Choroid plexus epithelial cell (primary cell): Measurements from ENCODE around the gene TBC1D19.

Experiments used
- DNase-seq: peaks from one replicate; pipeline ENCODE4 v3.0.0-alpha.2; 2010; ENCODE audit warnings: low read depth
- H3K4me3 ChIP-seq: 2 replicates; pipeline ENCODE4 v1.5.1; 2011; ENCODE audit warnings: low read depth, mild to moderate bottlenecking, control low read depth, low read length, moderate library complexity
- CTCF ChIP-seq: conservative IDR thresholded peaks from 2 replicates; pipeline ENCODE4 v1.5.1; 2011; ENCODE audit warnings: low read depth, mild to moderate bottlenecking, control low read depth, inconsistent platforms, low read length, moderate library complexity

Gene TBC1D19

DNA sequence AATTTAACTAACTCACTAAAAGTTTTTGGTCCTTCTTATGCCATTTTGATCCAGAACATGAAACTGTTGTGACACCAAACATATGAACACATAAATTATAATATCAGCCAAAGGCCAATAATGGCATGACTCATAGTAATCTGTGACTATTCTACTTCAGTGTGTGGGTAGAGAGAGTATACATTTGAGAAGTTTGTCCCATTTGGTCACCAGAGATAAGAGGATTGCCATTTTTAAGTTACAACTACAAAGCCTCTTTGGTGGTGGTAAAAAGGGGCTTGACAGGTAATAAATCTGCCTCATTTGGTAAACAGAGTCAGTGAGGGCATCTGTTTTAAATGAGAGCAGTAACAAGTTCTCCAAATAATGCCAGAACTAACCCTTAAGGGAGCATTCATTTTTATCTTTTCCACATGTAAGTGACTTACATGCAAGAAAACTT lies 117.9 kb downstream of the TBC1D19 start:
- TF ChIP-seq CTCF: no peak
- no peak for DNase-seq
- no peak overlapping the region for H3K4me3 ChIP-seq

DNA sequence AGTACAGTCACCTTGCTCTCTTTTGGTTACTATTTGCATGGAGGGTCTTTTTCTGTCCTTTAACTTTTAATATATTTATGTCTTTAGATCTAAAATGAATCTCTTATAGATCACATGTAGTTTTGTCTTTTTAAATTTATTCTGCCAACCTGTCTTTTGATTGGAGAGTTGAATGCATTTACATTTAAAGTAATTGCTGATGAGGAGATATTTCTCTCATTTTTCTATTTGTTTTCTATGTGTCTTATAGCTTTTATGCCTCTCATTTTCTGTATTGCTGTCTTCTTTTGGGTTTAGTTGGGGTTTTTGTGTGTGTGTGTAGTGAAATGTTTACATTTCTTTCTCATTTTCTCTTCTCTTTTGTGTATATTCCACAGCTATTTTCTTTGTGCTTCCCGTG lies 123.5 kb downstream of the TBC1D19 start:
- TF ChIP-seq CTCF: no peak
- DNase-seq: no peak

GRCh38 chr4:26709246-26709645 lies 125.4 kb downstream of the TBC1D19 start:
- H3K4me3 ChIP-seq: no peak overlapping the region
- no peak for TF ChIP-seq CTCF

More for the DNA sequence above, 123.5 kb downstream of the TBC1D19 start:
- no peak overlapping the region for H3K4me3 ChIP-seq

GRCh38 chr4:26713563-26714151 lies 129.8 kb downstream of the TBC1D19 start:
- no peak overlapping the region for H3K4me3 ChIP-seq
- no peak for TF ChIP-seq CTCF
- DNase-seq: no peak

More at GRCh38 chr4:26709246-26709645, 125.4 kb downstream of the TBC1D19 start:
- no peak for DNase-seq

DNA sequence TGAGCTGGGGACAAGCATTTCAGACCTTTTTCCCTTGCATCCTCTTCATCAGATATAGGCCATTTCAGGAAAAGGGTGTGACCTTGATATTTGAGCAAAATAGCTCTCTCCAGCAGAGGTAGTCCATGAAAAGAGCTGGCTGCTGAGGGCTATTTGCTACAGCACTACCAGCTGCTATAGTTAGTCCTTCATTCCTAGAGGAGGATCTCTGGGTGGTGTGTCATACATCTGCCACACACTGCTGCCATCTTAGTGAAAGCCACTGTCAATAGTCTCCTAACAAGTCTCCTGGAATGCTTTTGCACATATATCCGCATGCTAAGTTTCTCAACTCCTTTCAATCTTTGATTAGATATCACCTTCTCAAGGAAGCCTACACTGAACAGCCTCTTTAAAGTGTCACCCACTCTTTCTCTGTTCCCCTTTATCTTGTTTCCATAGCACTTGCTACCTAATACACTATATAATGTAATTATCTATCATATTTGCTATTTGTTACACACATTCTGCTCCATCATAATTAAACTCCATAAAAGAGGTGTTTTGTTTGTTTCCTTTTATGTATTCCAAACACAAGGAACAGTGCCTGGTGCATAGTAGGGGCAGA lies 131.9 kb downstream of the TBC1D19 start:
- TF ChIP-seq CTCF: no peak
- no peak overlapping the region for H3K4me3 ChIP-seq
- DNase-seq: no peak

DNA sequence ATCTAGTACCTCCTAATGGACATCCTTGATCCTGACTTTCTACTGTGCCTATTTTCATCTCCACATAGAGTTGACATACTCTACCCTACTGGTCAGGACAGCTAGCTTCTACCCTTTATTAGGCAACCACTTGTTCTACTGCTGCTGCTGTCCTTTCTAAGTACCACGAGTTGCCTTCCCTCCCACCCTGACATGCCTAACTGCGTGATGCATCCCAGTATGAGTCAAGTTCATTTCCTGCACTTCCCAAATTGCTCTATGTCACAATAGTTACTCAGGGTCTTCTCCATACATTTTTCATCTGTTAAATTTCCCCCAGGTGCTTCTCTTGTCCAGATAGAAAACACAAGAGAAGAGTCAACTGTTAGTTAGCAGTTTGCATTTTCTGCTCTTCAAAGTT lies 133.4 kb downstream of the TBC1D19 start:
- no peak for TF ChIP-seq CTCF
- DNase-seq: peak; percentile 55
- H3K4me3 ChIP-seq: no peak overlapping the region
